HG03521 (cell line): ENCODE measurements around the gene DLG4.
"Not testable (repeated sequence)": the region's sequence is repeated elsewhere in the genome, so short reads cannot be mapped to it uniquely, and the experiment has no call there.

Source experiments
- ATAC-seq: cut with Tn5 transposase; IDR thresholded peaks from one replicate; pipeline ENCODE4 v1.9.1; 2021; ENCODE audit warnings: mild to moderate bottlenecking, moderate library complexity; ENCODE audit not compliant: unreplicated experiment

Gene DLG4

DNA sequence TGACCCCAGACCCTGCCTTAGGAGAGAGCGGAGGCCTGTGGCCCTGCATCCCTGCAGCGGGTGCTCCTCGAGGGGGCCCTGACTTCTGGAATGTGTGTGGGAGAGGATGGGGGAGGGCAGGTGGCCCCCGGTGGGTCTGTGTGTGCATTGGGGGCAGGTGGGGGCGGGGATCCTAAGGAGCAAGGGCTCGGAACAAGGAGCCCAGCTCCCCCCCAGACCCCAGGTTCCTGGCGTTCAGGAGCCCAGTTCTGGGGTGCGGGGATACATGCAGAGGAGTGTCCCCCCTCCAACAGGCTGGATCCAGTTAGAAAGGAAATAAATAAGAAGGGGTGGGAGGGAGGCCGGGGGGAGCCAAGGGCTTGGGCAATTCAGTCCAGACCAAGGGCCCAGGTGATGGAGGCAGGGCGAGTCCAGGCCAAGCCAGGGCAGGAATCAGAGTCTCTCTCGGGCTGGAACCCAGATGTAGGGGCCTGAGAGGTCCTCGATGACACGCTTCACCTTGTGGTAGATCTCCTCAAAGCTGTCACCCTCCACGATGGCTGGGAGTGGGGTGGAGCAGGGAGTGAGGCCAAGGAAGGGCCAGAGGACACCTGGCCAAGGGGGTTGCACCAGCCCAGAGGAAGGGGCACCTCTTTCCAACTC lies 29.2 kb downstream of the DLG4 start:
- no peak for ATAC-seq

- no peak for ATAC-seq
These were observed 33.4 kb downstream of the DLG4 start for GRCh38 chr17:7186241-7186640.

- ATAC-seq: no peak
These were observed 35.0 kb downstream of the DLG4 start for GRCh38 chr17:7184647-7185046.

GRCh38 chr17:7184091-7184488 lies 35.5 kb downstream of the DLG4 start:
- no peak for ATAC-seq

- no peak for ATAC-seq
These were observed 36.1 kb downstream of the DLG4 start for GRCh38 chr17:7183433-7184090.

GRCh38 chr17:7182101-7182500 lies 37.5 kb downstream of the DLG4 start:
- ATAC-seq: not testable (repeated sequence)

DNA sequence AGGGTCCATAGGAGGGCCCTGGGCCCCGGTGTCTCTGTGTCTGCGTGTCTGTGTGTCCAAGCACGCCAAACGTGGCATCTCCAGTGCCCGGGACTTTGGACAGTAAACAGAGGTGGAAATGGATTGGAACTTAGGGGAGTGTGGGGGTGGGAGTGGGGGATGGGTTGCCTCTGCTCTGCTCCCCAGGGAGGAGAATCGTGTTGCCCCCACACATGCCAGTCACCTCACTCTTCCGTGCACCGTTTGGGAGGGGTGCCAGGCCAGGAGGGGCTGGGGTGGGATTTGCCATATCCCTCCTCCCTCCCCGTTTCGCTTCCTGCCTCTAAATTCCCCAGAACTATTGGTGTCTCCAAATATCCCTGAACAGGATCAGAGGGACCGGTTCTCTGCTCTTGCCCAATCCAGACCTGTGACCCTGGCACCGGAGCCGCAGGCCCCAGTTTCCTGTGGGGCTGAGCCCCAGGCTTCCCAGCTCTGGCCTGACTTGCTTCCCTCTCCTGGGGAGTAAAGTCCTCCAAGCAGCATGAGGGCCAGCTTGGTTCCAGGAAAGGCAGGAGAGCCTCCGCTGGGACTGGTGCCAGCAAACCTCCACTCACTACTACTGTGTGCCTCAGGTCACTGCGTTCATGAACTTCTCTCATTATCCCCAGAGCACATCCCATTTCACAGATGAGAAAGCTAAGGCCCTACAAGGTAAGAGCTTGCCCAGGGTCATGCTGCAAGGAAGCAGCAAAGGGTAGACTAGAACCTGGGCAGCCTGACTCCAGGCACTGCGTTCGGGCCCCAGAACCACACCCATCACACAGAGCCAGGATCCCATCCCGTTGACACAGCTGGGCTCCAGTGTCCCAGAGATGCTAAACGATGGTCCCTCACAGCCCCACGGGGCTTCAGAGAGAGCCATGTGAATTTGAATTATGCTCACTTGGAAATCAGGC lies 40.0 kb downstream of the DLG4 start, which contains the start of gene ASGR1:
ASGR1 (minus strand) TSS at position 54 of the 938 bp plus-strand sequence. CDS start 807 bp downstream, outside the sequence.
- no peak for ATAC-seq

GRCh38 chr17:7178973-7179316 lies 40.7 kb downstream of the DLG4 start:
- no peak for ATAC-seq

- ATAC-seq: no peak
These were observed 41.6 kb downstream of the DLG4 start for GRCh38 chr17:7177954-7178477.

GRCh38 chr17:7177191-7177953 lies 42.3 kb downstream of the DLG4 start:
- no peak for ATAC-seq

GRCh38 chr17:7176841-7177190 lies 42.8 kb downstream of the DLG4 start:
- ATAC-seq: no peak

DNA sequence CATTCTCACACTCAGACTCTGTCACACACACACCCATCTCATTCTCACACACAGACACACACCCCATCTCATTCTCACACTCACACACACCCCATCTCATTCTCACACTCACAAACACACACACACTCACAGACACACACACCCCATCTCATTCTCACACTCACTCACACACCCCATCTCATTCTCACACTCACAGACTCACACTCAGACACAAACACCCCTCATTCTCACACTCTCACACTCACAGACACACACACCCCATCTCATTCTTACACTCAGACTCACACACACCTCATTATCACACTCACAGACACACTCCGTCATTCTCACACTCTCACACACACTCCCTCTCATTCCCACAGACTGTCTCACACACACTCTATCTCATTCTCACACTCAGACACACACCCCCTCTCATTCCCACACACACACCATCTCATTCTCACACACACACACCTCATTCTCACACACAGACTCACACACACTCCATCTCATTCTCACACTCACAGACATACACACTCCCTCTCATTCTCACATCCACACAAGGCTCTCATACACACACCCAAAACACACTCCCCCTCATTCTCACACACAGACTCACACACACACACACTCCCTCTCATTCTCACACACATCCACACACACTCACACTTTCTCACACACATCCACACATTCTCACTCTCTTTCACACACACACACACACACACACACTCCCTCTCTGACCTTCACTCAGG lies 43.4 kb downstream of the DLG4 start:
- ATAC-seq: no peak

GRCh38 chr17:7175330-7175733 lies 44.3 kb downstream of the DLG4 start:
- ATAC-seq: no peak

GRCh38 chr17:7174603-7175326 lies 44.9 kb downstream of the DLG4 start:
- ATAC-seq: no peak

DNA sequence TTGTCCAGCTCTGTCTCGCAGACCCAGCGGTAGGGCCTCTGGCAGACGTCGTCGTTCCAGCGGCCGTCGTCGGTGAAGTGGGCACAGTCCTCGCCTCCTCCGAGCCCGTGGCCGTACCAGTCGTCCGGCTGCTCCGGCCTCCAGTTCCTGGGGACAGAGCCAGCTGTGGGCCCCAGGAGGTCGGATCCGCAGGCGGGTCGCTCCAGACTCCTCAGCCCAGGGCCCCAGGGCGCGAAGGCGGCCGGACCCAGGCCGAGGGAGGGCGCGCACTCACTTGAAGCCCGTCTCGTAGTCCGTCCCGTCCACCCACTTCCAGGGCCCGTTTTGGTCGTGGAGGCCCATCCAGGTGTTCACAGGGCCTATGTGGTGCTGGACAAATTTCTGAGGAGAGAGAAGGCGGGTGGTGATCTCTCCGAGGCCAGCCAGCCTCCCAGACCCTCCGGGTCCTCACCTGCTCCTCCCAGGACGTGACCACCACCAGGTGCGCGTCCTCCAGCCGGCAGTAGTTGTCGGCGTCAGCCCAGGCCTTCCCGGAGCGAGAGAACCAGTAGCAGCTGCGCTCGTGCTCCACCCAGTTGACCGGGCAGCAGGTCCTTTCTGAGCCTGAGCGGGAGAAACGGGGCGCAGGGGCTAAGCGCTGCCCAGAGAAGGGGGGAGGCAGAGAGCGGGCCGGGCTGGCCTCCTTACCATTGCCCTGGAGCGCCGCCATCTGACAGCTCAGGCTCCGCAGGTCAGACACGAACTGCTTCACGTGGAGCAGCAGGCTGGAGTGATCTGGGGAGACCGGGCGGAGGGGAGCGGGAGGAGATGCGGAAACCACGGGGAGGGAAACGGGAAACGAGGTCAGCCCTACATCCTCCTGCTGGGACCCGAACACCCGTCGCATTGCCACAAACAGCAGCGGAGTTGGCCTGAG lies 45.7 kb downstream of the DLG4 start:
- no peak for ATAC-seq

DNA sequence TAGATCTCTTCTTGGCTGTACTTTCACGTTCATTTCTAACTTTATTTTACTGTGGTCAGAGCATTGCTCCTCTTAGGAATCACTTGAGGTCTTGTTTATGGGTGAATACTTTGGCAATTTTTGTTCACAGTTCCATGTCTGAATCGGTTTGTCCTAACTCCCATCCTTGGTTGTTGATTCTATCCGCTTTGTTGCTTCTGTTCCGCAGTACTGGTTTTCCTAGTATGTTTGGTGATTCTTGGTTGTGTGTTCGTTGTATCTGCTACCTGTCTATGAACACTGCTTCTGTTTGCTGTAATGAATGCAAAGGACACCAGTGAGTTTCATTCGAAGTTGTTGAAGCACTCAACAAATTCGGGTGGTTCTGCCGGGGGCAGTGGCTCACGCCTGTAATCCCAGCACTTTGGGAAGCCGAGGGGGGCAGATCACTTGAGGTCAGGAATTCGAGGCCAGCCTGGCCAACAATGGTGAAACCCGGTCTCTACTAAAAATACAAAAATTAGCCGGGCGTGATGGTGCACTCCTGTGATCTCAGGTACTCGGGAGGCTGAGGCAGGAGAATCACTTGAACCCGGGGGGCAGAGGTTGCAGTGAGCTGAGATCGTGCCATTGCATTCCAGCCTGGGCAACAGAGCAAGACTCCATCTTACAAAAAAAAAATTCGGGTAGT lies 47.0 kb downstream of the DLG4 start:
- not testable (repeated sequence) for ATAC-seq

- ATAC-seq: not testable (repeated sequence)
These were observed 50.1 kb downstream of the DLG4 start for GRCh38 chr17:7169565-7169908.
